Measurements from ENCODE around the gene UGT1A4. TPM values are rescaled to one million over a fixed set of nuclear protein-coding genes. Genes with fewer than 3 reads are reported as not detected.

UGT1A4 gene
- total RNA-seq, 1 experiment from 2014 or later: not detected

DNA sequence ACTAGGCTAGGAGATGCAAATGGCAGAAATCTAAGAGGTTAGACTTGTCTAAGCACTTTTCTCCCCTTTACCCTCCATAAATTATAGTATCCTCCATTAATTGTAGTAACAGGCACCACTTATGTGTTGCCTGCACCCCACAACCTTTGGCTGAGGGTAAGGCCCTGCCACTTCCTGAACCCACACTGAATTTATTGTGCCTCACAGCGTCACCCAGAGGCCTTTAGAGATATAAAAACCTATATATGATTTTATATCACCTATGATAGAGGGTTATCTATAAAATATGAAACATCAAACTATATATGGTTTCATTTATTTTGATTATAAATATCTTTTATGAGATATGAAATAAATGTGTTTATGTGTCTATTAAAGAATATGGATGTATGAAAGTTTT, 44.2 kb upstream of the UGT1A4 start:
- intact Hi-C loops (cut with micrococcal nuclease): no loop called here
- TF ChIP-seq, protein P1, sequence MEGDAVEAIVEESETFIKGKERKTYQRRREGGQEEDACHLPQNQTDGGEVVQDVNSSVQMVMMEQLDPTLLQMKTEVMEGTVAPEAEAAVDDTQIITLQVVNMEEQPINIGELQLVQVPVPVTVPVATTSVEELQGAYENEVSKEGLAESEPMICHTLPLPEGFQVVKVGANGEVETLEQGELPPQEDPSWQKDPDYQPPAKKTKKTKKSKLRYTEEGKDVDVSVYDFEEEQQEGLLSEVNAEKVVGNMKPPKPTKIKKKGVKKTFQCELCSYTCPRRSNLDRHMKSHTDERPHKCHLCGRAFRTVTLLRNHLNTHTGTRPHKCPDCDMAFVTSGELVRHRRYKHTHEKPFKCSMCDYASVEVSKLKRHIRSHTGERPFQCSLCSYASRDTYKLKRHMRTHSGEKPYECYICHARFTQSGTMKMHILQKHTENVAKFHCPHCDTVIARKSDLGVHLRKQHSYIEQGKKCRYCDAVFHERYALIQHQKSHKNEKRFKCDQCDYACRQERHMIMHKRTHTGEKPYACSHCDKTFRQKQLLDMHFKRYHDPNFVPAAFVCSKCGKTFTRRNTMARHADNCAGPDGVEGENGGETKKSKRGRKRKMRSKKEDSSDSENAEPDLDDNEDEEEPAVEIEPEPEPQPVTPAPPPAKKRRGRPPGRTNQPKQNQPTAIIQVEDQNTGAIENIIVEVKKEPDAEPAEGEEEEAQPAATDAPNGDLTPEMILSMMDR (IDR thresholded peaks at IDR 0.05; ENCODE audit: unreplicated experiment): no peak
- CTCF ChIA-PET: no interaction called here
- Mint-ChIP-seq H3K36me3 (ENCODE audit: insufficient read depth, unreplicated experiment) (no peaks in the 10 kb centered on the region), H3K27me3 (ENCODE audit: insufficient read depth, unreplicated experiment) (no peaks in the 10 kb centered on the region), H3K4me3 (ENCODE audit: unreplicated experiment) (no peak overlapping the region), H3K9me3 (ENCODE audit: unreplicated experiment) (no peaks in the 10 kb centered on the region), H3K27ac (ENCODE audit: low read depth, unreplicated experiment) (no peak overlapping the region), H3K4me1 (ENCODE audit: insufficient read depth, unreplicated experiment) (no peaks in the 10 kb centered on the region)
- POLR2A ChIA-PET: no interaction called here
- DNase-seq (ENCODE audit: unreplicated experiment): no peak
- no TSS peak for BruUV-seq (replicated peaks)

DNA sequence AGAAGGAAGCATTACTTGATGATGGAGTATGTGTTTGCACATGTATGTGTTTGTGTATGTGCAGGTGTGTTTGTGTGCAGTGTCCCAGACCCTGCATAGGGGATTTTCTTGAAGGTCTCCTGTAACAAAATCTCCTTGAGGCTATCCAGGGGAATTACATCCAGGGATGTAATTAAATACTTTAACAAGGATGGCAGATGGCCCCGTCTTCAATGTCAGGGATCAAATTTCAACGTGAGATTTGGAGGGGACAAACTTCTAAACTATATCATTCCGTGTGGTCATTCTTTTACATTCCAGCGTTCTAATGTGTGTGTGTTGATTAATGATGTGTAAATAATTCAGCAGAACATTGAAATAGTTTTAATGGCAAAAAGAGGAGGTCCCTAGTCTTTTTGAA, 43.5 kb upstream of the UGT1A4 start:
- Mint-ChIP-seq H3K27ac (ENCODE audit: low read depth, unreplicated experiment) (no peak overlapping the region), H3K4me1 (ENCODE audit: insufficient read depth, unreplicated experiment) (no peaks in the 10 kb centered on the region), H3K36me3 (ENCODE audit: insufficient read depth, unreplicated experiment) (no peaks in the 10 kb centered on the region), H3K4me3 (ENCODE audit: unreplicated experiment) (no peak overlapping the region), H3K9me3 (ENCODE audit: unreplicated experiment) (no peaks in the 10 kb centered on the region), H3K27me3 (ENCODE audit: insufficient read depth, unreplicated experiment) (no peaks in the 10 kb centered on the region)
- TF ChIP-seq, protein P1 (IDR thresholded peaks at IDR 0.05; ENCODE audit: unreplicated experiment): no peak
- intact Hi-C loops (cut with micrococcal nuclease): no loop called here
- ChIA-PET POLR2A (no interaction called here), CTCF (no interaction called here)
- DNase-seq (ENCODE audit: unreplicated experiment): no peak
- no TSS peak for BruUV-seq (replicated peaks)

DNA sequence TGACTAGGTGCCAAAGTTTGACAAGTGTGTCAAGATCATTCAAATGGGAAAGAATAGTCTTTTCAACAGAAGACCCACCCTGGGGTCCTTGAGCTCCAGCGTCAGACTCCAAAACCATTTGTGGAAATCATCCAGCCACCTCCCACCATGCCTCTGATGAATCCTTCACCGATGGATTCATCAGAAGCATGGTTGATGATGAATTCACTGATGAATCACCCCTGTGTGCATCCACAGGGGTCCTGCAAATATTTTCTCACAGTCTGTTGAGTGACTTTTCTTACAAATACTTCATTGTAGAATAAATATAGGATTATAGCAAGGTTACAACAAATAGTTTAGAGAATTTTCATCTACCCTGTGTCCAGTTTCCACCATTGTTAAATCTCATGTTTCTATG, 42.5 kb upstream of the UGT1A4 start:
- H3K36me3 Mint-ChIP-seq (ENCODE audit: insufficient read depth, unreplicated experiment): no peaks in the 10 kb centered on the region
- intact Hi-C loops (cut with micrococcal nuclease): no loop called here
- ChIA-PET CTCF (no interaction called here), POLR2A (no interaction called here)
- TF ChIP-seq, protein P1 (IDR thresholded peaks at IDR 0.05; ENCODE audit: unreplicated experiment): no peak
- H3K4me3 Mint-ChIP-seq (ENCODE audit: unreplicated experiment): no peak overlapping the region
- H3K27me3 Mint-ChIP-seq (ENCODE audit: insufficient read depth, unreplicated experiment): no peaks in the 10 kb centered on the region
- no peak for DNase-seq (ENCODE audit: unreplicated experiment)
- H3K4me1 Mint-ChIP-seq (ENCODE audit: insufficient read depth, unreplicated experiment): no peaks in the 10 kb centered on the region
- H3K9me3 Mint-ChIP-seq (ENCODE audit: unreplicated experiment): no peaks in the 10 kb centered on the region
- BruUV-seq (replicated peaks): no TSS peak
- no peak overlapping the region for H3K27ac Mint-ChIP-seq (ENCODE audit: low read depth, unreplicated experiment)

DNA sequence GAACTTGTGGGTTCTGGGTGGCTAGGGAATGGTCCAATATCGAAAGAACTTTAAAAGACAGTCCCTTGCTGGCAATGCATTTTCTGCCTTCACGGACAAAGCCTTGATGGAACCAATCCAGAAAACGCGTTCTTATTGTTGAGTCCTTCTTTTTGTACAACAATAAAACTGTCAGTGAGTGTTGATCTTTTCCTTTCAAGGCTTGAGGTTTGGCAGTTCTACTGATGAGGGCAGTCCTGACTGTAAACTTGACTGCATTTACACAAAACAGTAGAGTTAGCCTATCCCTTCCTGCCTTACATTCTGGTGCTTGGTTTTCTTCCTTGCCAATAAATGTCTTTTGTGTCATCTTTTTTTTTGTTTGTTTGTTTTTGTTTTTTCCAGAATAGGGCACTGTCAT, 39.3 kb upstream of the UGT1A4 start:
- intact Hi-C loops (cut with micrococcal nuclease): no loop called here
- no peak overlapping the region for H3K4me3 Mint-ChIP-seq (ENCODE audit: unreplicated experiment)
- DNase-seq (ENCODE audit: unreplicated experiment): no peak
- no peaks in the 10 kb centered on the region for H3K9me3 Mint-ChIP-seq (ENCODE audit: unreplicated experiment)
- BruUV-seq (replicated peaks): no TSS peak
- H3K36me3 Mint-ChIP-seq (ENCODE audit: insufficient read depth, unreplicated experiment): no peaks in the 10 kb centered on the region
- H3K27ac Mint-ChIP-seq (ENCODE audit: low read depth, unreplicated experiment): no peak overlapping the region
- POLR2A ChIA-PET: no interaction called here
- CTCF ChIA-PET: no interaction called here
- no peaks in the 10 kb centered on the region for H3K4me1 Mint-ChIP-seq (ENCODE audit: insufficient read depth, unreplicated experiment)
- TF ChIP-seq, protein P1 (IDR thresholded peaks at IDR 0.05; ENCODE audit: unreplicated experiment): no peak
- no peaks in the 10 kb centered on the region for H3K27me3 Mint-ChIP-seq (ENCODE audit: insufficient read depth, unreplicated experiment)

Measured in MCF 10A (cell line).